GM12878 (cell line): ENCODE results near the gene PAK2. TPM values are rescaled to one million over a fixed set of nuclear protein-coding genes. Genes with fewer than 3 reads are reported as not detected.

Experiments
- ATAC-seq: fragments of 200-7000 bp; cut with Tn5 transposase; 3 replicates; pipeline ENCODE4 v1.9.1; 2020; ENCODE audit warnings: mild to moderate bottlenecking, moderate library complexity
- BruUV-seq: library from RNA; stranded (reverse); fragments of 400-500 nt; replicated peaks from 2 replicates; lab custom pipeline; 2021; lab: Mats Ljungman, UMichigan
- CTCF ChIA-PET: fragments of 300-600 bp; sonication (Branson Sonifier 250); formaldehyde crosslinking; extraction: SDS; loops from one replicate; lab custom pipeline; 2021; ENCODE audit warnings: inconsistent platforms; lab: Yijun Ruan, JAX
- POLR2A ChIA-PET: fragments of 350-600 bp; formaldehyde crosslinking; extraction: SDS; loops from one replicate; lab custom pipeline; 2021; ENCODE audit warnings: inconsistent platforms; lab: Charles Lee
- RAD21 ChIA-PET: fragments of 300-600 bp; sonication (Branson Sonifier 250); formaldehyde crosslinking; loops from one replicate; lab custom pipeline; 2023; ENCODE audit warnings: antibody characterized with exemption; ENCODE audit not compliant: unreplicated experiment; lab: Charles Lee
- SMC1A ChIA-PET: fragments of 300-600 bp; sonication (Branson Sonifier 250); formaldehyde crosslinking; loops from one replicate; lab custom pipeline; 2023; ENCODE audit not compliant: unreplicated experiment, uncharacterized antibody; lab: Charles Lee
- DNase-seq: peaks from one replicate; pipeline ENCODE4 v3.0.0-alpha.2; 2011; ENCODE audit warnings: low read depth, low spot score
- FAIRE-seq: peaks from 3 replicates; lab custom pipeline; 2011; peaks lifted over from hg19 to GRCh38; lab: Jason Lieb, UNC
- H2AFZ ChIP-seq: 2 replicates; pipeline ENCODE4 v1.6.0; 2011; ENCODE audit warnings: low read depth, low read length, control low read depth; ENCODE audit not compliant: control insufficient read depth
- H3K27ac ChIP-seq: 2 replicates; pipeline ENCODE4 v1.5.1; 2011; ENCODE audit warnings: control low read depth; ENCODE audit not compliant: control insufficient read depth, insufficient read depth
- H3K27me3 ChIP-seq, 2 experiments: replicated peaks in 1 of 2; 2 replicates each; pipeline versions ENCODE4 v1.6.0 to v1.6.1; 2011; ENCODE audit warnings: low read length in 1 of 2; ENCODE audit not compliant: control insufficient read depth in 2 of 2, insufficient read depth in 2 of 2
- H3K36me3 ChIP-seq, 2 experiments: 2 replicates each; pipeline ENCODE4 v1.5.1; 2011; ENCODE audit warnings: low read length in 1 of 2; ENCODE audit not compliant: control insufficient read depth in 2 of 2, insufficient read depth in 2 of 2
- H3K4me1 ChIP-seq: 2 replicates; pipeline ENCODE4 v1.6.1; 2011; ENCODE audit warnings: mild to moderate bottlenecking, low read length, moderate library complexity, mixed read lengths; ENCODE audit not compliant: control insufficient read depth, insufficient read depth
- H3K4me2 ChIP-seq: 2 replicates; pipeline ENCODE4 v1.6.0; 2011; ENCODE audit warnings: control low read depth; ENCODE audit not compliant: control insufficient read depth, insufficient read depth
- H3K4me3 ChIP-seq: fragments of 200-600 bp; sonication (generic); 2 replicates; pipeline ENCODE4 v1.5.1; 2016
- H3K79me2 ChIP-seq: 2 replicates; pipeline ENCODE4 v1.6.0; 2011; ENCODE audit warnings: low read length; ENCODE audit not compliant: control insufficient read depth, insufficient read depth
- H3K9ac ChIP-seq: 2 replicates; pipeline ENCODE4 v1.8.0; 2011; ENCODE audit warnings: low read length, control low read depth, mixed read lengths; ENCODE audit not compliant: control insufficient read depth, insufficient read depth
- H3K9me3 ChIP-seq: replicated peaks from 3 replicates; pipeline ENCODE4 v1.5.1; 2011; ENCODE audit warnings: mild to moderate bottlenecking, low read length; ENCODE audit not compliant: control insufficient read depth, insufficient read depth
- H4K20me1 ChIP-seq: 2 replicates; pipeline ENCODE4 v1.6.0; 2011; ENCODE audit not compliant: control insufficient read depth, insufficient read depth
- CUX1 ChIP-seq: IDR thresholded peaks from 2 replicates; pipeline ENCODE4 v1.6.1; 2012; ENCODE audit warnings: improper control_type of control experiment, low read depth, low read length; ENCODE audit not compliant: insufficient replicate concordance
- HDAC6 ChIP-seq: fragments of 200-600 bp; sonication (generic); IDR thresholded peaks from one replicate; pipeline ENCODE4 v1.8.0; 2017; ENCODE audit warnings: antibody characterized with exemption; ENCODE audit not compliant: unreplicated experiment
- JUNB ChIP-seq: IDR thresholded peaks from 2 replicates; pipeline ENCODE4 v1.6.1; 2016; ENCODE audit warnings: antibody characterized with exemption, mild to moderate bottlenecking
- MTA3 ChIP-seq: IDR thresholded peaks from 2 replicates; pipeline ENCODE4 v1.6.1; 2012; ENCODE audit warnings: low read length, inconsistent platforms, borderline replicate concordance
- PML ChIP-seq: IDR thresholded peaks from 2 replicates; pipeline ENCODE4 v1.6.1; 2012; ENCODE audit warnings: low read length, inconsistent platforms
- POLR2AphosphoS5 ChIP-seq: IDR thresholded peaks from 2 replicates; pipeline ENCODE4 v1.6.1; 2011; ENCODE audit warnings: mild to moderate bottlenecking, low read length, inconsistent platforms
- RELB ChIP-seq: fragments of 450-650 bp; IDR thresholded peaks from 2 replicates; pipeline ENCODE4 v1.6.1; 2017; ENCODE audit warnings: low read depth, mild to moderate bottlenecking, moderate library complexity
- RUNX3 ChIP-seq: IDR thresholded peaks from 2 replicates; pipeline ENCODE4 v1.6.1; 2012; ENCODE audit warnings: low read length, inconsistent platforms
- TAF1 ChIP-seq: IDR thresholded peaks from 2 replicates; pipeline ENCODE4 v1.6.1; 2011; ENCODE audit warnings: mild to moderate bottlenecking, low read depth, low read length, borderline replicate concordance
- TCF3 ChIP-seq: IDR thresholded peaks from 2 replicates; pipeline ENCODE4 v1.6.1; 2012; ENCODE audit warnings: low read depth, mild to moderate bottlenecking, low read length, borderline replicate concordance; ENCODE audit not compliant: insufficient read depth
- ZBTB11 ChIP-seq: fragments of 450-650 bp; formaldehyde crosslinking; IDR thresholded peaks from 2 replicates; pipeline ENCODE4 v1.5.0; 2022; ENCODE audit warnings: mild to moderate bottlenecking, missing genetic modification characterization
- ZNF217 ChIP-seq: fragments of 450-650 bp; IDR thresholded peaks from 2 replicates; pipeline ENCODE4 v1.6.1; 2017; ENCODE audit warnings: antibody characterized with exemption, mild to moderate bottlenecking
- ZNF24 ChIP-seq: fragments of 450-650 bp; IDR thresholded peaks from 2 replicates; pipeline ENCODE4 v1.6.1; 2017; ENCODE audit warnings: antibody characterized with exemption, mild to moderate bottlenecking
- WGBS: methylation state at CpG from one replicate; pipeline ENCODE4 v1.1.6; 2016; ENCODE audit warnings: low lambda C conversion rate; ENCODE audit not compliant: insufficient replicate concordance, insufficient coverage; ENCODE audit errors: missing lambda C conversion rate; 5-methylcytosine and 5-hydroxymethylcytosine counted together
- in situ Hi-C: fragments of 300-500 bp; cut with MboI; formaldehyde crosslinking; loops from 9 replicates; pipeline ENCODE4 v1.14.3; 2018; ENCODE audit warnings: mixed read lengths
- intact Hi-C: fragments of 100-400 bp; cut with micrococcal nuclease; formaldehyde crosslinking; loops from one replicate; pipeline ENCODE4 v1.14.2; 2022; ENCODE audit not compliant: unreplicated experiment
- polyA plus RNA-seq, 11 experiments: library from polyadenylated mRNA; depleted of rRNA in 4 of 11; unstranded in 6 of 11; stranded (reverse) in 5 of 11; fragments of >200 nt; fragmentation: Nextera tagmentation in 4 of 11; fragmentation: Illumina TruSeq in 1 of 11; extraction: Ambion mirVana in 4 of 11; extraction: Trizol in 1 of 11; gene quantifications; 1 replicate in 1 of 11; 2 replicates in 10 of 11; pipeline versions ENCODE4 v1.2.1 to v1.2.3, GENCODE V29; 2011 to 2016; ENCODE audit warnings: inconsistent platforms in 2 of 11, missing spikeins in 2 of 11, low read depth in 1 of 11
- total RNA-seq, 4 experiments: library from RNA; depleted of rRNA in 3 of 4; stranded (reverse); fragments of >200 nt in 3 of 4; fragmentation: Illumina TruSeq in 1 of 4; extraction: Trizol in 1 of 4; gene quantifications; 2 replicates each; pipeline versions ENCODE4 v1.2.1 to v1.2.3, GENCODE V29; 2013 to 2021

Gene PAK2
- total and polyA plus RNA-seq, 10 of the 15 experiments (the other 5 are each of a cell fraction or from before 2014, with no cell fraction given), result 9.0 to 59.1 (median 27.0) TPM

DNA sequence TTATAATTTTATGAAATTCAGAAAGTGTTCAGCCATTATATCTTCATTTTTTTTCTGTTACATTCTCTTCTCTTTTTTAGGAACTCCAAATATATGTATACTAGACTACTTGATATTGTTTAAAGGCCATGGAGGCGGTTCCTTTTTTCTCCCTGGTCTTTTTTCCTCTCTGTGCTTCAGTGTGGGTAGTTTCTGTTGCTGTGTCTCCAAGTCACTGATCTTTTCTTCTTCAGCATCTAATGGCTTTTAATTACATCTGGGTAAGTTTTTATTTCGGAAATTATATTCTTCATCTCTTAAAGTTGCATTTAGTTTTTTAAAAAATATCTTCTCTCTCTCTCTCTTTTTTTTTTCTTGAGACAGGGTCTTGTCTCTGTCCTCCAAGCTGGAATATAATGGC is 18.6 kb upstream of the PAK2 start:
- no peak overlapping the region for H3K27ac ChIP-seq
- H3K4me2 ChIP-seq, result no peak overlapping the region
- peaks cover 7% of the 10 kb centered on the region; the same call in 2 of the 3 replicates for H3K9me3 ChIP-seq
- H3K9ac ChIP-seq, result no peak overlapping the region
- no peak for ATAC-seq
- 72% methylated on average over 2 of the region's 2 CpGs for WGBS
- ChIA-PET RAD21 (no interaction called here), CTCF (no interaction called here), SMC1A (no interaction called here), POLR2A (no interaction called here)
- H3K4me3 ChIP-seq, result no peak overlapping the region
- intact Hi-C loops, result no loop called here
- BruUV-seq, result no TSS peak
- no peak overlapping the region for H2AFZ ChIP-seq
- DNase-seq, result no peak
- peaks cover 0 to 6% of the 10 kb centered on the region in 2 experiments; a peak in 1 of 4 replicates for H3K36me3 ChIP-seq
- FAIRE-seq, result no peak
- in situ Hi-C loops, result no loop called here
- no peaks in the 10 kb centered on the region for H3K27me3 ChIP-seq
- no peaks in the 10 kb centered on the region for H4K20me1 ChIP-seq
- H3K4me1 ChIP-seq, result no peaks in the 10 kb centered on the region
- no peaks in the 10 kb centered on the region for H3K79me2 ChIP-seq
- TF ChIP-seq CUX1 (no peak), HDAC6 (no peak), ZBTB11 (CRISPR knock-in tag) (no peak), RUNX3 (no peak), POLR2AphosphoS5 (no peak), PML (no peak), RELB (no peak), TCF3 (no peak), JUNB (no peak), ZNF24 (no peak), ZNF217 (no peak), TAF1 (no peak), MTA3 (no peak)
